Measurements from ENCODE around the gene MYCN.
"Not testable (repeated sequence)": the region's sequence is repeated elsewhere in the genome, so short reads cannot be mapped to it uniquely, and the experiment has no call there.

The MYCN gene

DNA sequence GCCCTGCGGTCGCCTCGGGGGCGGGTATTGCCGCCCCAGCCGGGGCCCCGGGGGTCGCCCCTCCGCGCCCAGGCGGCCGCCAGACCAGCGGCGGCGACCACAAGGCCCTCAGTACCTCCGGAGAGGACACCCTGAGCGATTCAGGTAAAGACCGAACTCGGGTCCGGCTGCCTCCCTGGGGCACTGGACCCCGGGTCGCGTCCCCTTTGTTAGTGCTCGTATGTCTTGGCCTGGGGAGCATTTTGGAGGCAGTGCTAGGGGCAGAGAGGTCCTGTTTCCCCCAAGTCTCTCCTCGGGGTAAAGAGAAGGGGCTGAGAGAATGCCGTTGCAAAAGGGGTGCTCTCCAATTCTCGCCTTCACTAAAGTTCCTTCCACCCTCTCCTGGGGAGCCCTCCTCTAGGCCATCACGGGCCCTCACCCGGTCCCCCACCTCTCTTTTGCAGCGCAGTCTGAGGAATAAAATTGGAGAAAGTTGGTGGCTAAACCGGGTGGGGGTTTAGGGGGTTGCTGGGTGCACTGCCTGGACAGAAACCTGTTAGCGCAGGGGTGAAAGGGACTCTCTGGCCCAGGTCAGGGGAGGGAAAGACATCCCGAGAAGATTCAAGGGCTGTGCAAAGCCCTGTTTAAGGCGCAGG is 2.5 kb downstream of the MYCN start:
- no peaks in the 10 kb centered on the region for H3K36me3 Mint-ChIP-seq
- H3K4me3 Mint-ChIP-seq, result peak overlapping the region; percentile 76
- no peaks in the 10 kb centered on the region for H3K9me3 Mint-ChIP-seq (ENCODE audit: low read depth)
- H3K4me1 Mint-ChIP-seq (ENCODE audit: low read depth), result peaks cover 37% of the 10 kb centered on the region
- H3K27ac Mint-ChIP-seq, result no peak overlapping the region
- peaks cover 16% of the 10 kb centered on the region for H3K27me3 Mint-ChIP-seq

DNA sequence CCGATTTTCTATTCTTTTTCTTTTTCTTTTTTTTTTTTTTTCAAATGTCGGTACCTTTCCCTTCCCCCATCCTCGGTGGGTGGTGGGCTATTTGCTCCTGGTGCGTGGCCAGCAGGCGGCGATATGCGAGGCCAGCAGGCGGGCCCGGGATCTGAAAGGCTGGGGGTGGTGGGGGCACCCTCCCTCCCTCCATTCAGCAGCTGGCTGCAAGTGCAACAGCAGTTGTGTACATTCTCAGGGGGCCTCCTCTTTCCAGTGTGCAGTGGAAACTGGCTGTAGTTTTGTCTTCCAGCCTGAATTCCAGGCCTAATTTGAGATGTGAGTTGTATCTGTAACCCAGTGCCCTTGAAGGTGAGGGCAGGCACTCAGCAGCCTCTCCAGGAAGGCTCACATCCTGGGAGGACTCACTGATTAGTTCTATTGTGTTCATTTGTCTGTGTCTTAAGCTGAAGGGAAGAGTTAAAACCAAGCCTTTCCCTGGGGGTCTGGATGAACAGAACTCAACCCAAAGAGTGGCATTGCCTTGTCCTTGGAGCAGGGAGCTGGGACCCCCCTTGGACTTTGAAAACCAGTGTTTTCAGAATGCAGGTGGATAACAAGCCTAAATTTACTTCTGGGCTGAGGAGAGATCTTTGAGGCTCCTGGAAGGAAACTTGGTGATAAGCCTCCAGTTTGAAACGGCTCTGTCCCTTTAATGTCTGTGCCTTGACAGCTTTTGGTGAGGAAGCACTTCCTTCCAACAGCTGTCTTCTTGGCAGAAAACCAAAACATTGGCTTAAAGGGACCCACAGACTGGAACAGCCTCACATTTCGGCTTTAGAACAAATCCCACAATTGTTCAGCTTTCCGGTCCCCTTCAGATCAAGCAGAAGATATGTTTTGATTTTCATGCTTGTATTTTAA is 3.3 kb downstream of the MYCN start:
- no peaks in the 10 kb centered on the region for H3K9me3 Mint-ChIP-seq (ENCODE audit: low read depth)
- peaks cover 36% of the 10 kb centered on the region for H3K4me1 Mint-ChIP-seq (ENCODE audit: low read depth)
- peak overlapping the region; percentile 76 for H3K4me3 Mint-ChIP-seq
- no peak overlapping the region for H3K27ac Mint-ChIP-seq
- no peaks in the 10 kb centered on the region for H3K36me3 Mint-ChIP-seq
- H3K27me3 Mint-ChIP-seq, result peaks cover 9% of the 10 kb centered on the region

DNA sequence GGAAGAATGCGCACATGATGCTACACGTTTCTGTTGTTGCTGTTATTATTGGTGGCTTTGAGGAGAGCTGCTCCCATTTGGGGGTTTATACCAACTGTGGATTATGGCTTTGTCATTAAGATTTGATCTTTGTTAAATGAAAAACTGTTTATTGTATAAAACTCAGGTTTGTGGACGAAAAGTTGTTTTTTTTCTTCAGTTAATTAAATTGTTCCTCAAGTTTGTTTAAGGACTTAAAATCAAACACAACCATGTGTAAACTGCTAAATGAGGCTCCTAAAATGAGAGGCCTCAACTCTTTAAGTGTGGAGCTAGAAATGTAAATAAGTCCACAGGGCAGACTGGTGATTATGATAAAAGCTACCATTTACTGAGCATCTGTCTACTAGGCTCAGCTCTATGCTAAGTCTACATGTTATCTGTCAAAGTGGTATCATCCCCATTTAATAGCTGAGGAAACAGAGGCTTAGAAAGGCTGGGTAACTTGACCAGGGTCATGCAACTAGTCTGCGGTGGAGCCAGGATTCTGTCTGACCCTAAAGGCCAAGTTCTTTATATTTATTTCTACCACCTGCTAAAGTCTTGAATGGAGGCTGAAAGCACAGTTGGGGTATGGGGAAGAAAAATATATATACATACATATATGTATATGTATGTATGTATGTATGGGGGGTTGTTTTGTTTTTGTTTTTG is 4.1 kb downstream of the MYCN start:
- H3K4me3 Mint-ChIP-seq, result peak overlapping the region; percentile 13
- no peaks in the 10 kb centered on the region for H3K9me3 Mint-ChIP-seq (ENCODE audit: low read depth)
- no peak overlapping the region for H3K27ac Mint-ChIP-seq
- no peaks in the 10 kb centered on the region for H3K36me3 Mint-ChIP-seq
- H3K27me3 Mint-ChIP-seq, result peaks cover 4% of the 10 kb centered on the region
- H3K4me1 Mint-ChIP-seq (ENCODE audit: low read depth), result peaks cover 30% of the 10 kb centered on the region

DNA sequence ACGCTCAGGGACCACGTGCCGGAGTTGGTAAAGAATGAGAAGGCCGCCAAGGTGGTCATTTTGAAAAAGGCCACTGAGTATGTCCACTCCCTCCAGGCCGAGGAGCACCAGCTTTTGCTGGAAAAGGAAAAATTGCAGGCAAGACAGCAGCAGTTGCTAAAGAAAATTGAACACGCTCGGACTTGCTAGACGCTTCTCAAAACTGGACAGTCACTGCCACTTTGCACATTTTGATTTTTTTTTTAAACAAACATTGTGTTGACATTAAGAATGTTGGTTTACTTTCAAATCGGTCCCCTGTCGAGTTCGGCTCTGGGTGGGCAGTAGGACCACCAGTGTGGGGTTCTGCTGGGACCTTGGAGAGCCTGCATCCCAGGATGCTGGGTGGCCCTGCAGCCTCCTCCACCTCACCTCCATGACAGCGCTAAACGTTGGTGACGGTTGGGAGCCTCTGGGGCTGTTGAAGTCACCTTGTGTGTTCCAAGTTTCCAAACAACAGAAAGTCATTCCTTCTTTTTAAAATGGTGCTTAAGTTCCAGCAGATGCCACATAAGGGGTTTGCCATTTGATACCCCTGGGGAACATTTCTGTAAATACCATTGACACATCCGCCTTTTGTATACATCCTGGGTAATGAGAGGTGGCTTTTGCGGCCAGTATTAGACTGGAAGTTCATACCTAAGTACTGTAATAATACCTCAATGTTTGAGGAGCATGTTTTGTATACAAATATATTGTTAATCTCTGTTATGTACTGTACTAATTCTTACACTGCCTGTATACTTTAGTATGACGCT is 5.8 kb downstream of the MYCN start:
- H3K9me3 Mint-ChIP-seq (ENCODE audit: low read depth), result no peaks in the 10 kb centered on the region
- no peak overlapping the region for H3K4me3 Mint-ChIP-seq
- no peak overlapping the region for H3K27ac Mint-ChIP-seq
- no peaks in the 10 kb centered on the region for H3K36me3 Mint-ChIP-seq
- peaks cover 4% of the 10 kb centered on the region for H3K27me3 Mint-ChIP-seq
- H3K4me1 Mint-ChIP-seq (ENCODE audit: low read depth), result peaks cover 21% of the 10 kb centered on the region

DNA sequence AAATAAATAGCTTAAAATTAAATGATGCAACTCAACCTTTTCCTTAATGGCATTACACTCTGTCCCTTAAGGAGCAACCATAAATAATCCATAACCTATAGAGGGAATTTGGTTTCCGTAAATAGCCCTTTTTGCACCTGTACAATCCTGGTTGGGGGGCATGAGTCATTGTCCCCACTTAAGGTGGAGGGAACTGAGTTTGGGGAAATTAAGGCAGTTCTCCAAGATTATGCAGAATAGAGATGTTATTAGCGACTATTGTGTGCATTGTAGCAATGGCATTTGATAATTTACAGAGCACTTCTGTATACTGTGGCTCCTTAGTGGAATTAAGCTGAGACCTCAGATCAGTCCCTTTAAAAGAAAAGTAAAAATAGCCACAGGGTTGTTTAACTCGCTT is 6.6 kb downstream of the MYCN start:
- Mint-ChIP-seq H3K9me3 (ENCODE audit: low read depth) (no peaks in the 10 kb centered on the region), H3K27ac (no peak overlapping the region), H3K4me3 (no peak overlapping the region), H3K36me3 (no peaks in the 10 kb centered on the region), H3K27me3 (peaks cover 4% of the 10 kb centered on the region), H3K4me1 (ENCODE audit: low read depth) (peaks cover 16% of the 10 kb centered on the region)

DNA sequence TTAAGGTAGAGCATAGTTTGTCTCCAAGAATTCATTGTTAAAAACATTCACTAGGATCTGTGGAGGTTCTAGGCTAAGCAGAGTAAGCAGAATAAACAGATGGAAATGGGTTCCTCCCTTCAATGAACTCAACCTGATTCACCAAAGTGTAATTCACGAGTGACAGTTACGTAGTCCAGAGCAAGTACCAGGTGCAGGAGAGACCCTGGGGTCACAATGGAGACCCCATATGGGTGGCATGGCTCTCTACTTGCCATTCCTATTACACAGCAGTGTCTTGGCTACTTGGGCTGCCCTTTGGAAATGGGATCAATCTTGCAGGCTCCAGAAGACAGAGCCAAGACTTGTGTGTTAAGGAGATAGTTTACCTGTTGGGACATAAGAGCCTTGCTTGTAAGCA is 7.1 kb downstream of the MYCN start:
- H3K4me1 Mint-ChIP-seq (ENCODE audit: low read depth), result peaks cover 16% of the 10 kb centered on the region
- no peak overlapping the region for H3K27ac Mint-ChIP-seq
- no peaks in the 10 kb centered on the region for H3K9me3 Mint-ChIP-seq (ENCODE audit: low read depth)
- no peak overlapping the region for H3K4me3 Mint-ChIP-seq
- H3K27me3 Mint-ChIP-seq, result peaks cover 4% of the 10 kb centered on the region
- no peaks in the 10 kb centered on the region for H3K36me3 Mint-ChIP-seq

- Mint-ChIP-seq H3K9me3 (ENCODE audit: low read depth) (no peaks in the 10 kb centered on the region), H3K36me3 (no peaks in the 10 kb centered on the region), H3K27me3 (peaks cover 4% of the 10 kb centered on the region), H3K27ac (no peak overlapping the region), H3K4me1 (ENCODE audit: low read depth) (peaks cover 6% of the 10 kb centered on the region), H3K4me3 (no peak overlapping the region)
Observed at GRCh38 chr2:15948704-15948957, 8.3 kb downstream of the MYCN start.

DNA sequence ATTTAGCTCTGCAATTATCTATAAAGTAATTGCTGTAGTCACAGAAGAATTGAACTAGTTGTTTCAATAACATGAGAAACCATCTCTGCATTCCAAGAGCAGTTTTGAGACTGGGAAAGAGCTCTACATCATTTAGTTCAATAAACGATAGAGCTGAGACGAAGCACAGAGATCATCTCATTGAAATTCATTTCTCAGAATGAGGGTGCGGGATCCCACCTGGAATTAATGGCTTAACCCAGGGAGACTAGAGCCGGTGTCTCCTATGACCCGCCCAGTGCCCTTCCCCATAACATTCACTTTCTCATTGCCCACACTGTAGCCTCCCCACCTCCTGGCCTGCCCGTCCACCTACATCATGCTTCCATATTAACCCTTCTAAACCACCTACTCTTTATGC is 8.8 kb downstream of the MYCN start:
- no peak overlapping the region for H3K27ac Mint-ChIP-seq
- peaks cover 1% of the 10 kb centered on the region for H3K4me1 Mint-ChIP-seq (ENCODE audit: low read depth)
- no peaks in the 10 kb centered on the region for H3K36me3 Mint-ChIP-seq
- no peak overlapping the region for H3K4me3 Mint-ChIP-seq
- peaks cover 4% of the 10 kb centered on the region for H3K27me3 Mint-ChIP-seq
- H3K9me3 Mint-ChIP-seq (ENCODE audit: low read depth), result no peaks in the 10 kb centered on the region

DNA sequence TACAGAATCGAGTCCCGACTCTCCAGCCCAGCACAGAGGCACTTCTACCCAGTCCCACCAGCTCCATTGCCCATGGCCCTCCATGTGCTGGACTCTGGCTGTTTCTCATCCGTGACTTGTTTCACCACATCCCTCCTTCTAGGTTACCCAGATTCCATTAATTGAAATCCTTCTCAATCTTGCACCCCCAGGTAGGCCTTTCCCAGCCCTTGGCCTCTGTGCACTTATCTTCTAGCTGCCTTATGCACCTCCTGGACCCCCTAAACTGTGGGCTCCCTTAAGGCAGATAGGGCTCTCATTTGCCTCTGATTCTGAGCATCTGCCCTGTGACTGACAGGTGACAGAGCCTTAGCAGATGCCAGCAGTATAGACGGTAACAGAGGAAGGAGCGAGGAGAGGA is 9.2 kb downstream of the MYCN start:
- H3K9me3 Mint-ChIP-seq (ENCODE audit: low read depth), result no peaks in the 10 kb centered on the region
- peaks cover 4% of the 10 kb centered on the region for H3K27me3 Mint-ChIP-seq

GRCh38 chr2:15950088-15950952 is 10.0 kb downstream of the MYCN start:
- H3K36me3 Mint-ChIP-seq, result no peaks in the 10 kb centered on the region
- no peaks in the 10 kb centered on the region for H3K9me3 Mint-ChIP-seq (ENCODE audit: low read depth)
- H3K4me3 Mint-ChIP-seq, result no peak overlapping the region
- H3K27ac Mint-ChIP-seq, result no peak overlapping the region
- H3K4me1 Mint-ChIP-seq (ENCODE audit: low read depth), result no peaks in the 10 kb centered on the region
- peaks cover 2% of the 10 kb centered on the region for H3K27me3 Mint-ChIP-seq

More for the DNA sequence above, 9.2 kb downstream of the MYCN start:
- H3K4me1 Mint-ChIP-seq (ENCODE audit: low read depth), result no peaks in the 10 kb centered on the region
- no peak overlapping the region for H3K4me3 Mint-ChIP-seq
- no peak overlapping the region for H3K27ac Mint-ChIP-seq
- no peaks in the 10 kb centered on the region for H3K36me3 Mint-ChIP-seq

DNA sequence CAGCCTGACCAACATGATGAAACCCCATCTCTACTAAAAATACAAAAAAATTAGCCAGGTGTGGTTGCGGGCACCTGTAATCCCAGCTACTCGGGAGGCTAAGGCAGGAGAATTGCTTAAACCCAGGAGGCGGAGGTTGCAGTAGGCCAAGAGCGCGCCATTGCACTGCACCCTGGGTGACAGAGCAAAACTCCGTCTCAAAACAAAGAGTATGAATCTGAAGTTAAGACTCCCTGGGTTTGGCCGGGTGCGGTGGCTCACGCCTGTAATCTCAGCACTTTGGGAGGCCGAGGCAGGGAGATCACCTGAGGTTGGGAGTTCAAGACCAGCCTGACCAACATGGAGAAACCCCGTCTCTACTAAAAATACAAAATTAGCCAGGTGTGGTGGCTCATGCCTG is 11.6 kb downstream of the MYCN start:
- not testable (repeated sequence) for H3K27me3 Mint-ChIP-seq; H3K36me3 Mint-ChIP-seq; H3K4me1 Mint-ChIP-seq (ENCODE audit: low read depth); H3K4me3 Mint-ChIP-seq; H3K9me3 Mint-ChIP-seq (ENCODE audit: low read depth); H3K27ac Mint-ChIP-seq

GRCh38 chr2:15952451-15953146 is 12.2 kb downstream of the MYCN start:
- H3K27ac Mint-ChIP-seq, result no peak overlapping the region
- H3K27me3 Mint-ChIP-seq, result no peaks in the 10 kb centered on the region
- no peaks in the 10 kb centered on the region for H3K36me3 Mint-ChIP-seq
- no peaks in the 10 kb centered on the region for H3K9me3 Mint-ChIP-seq (ENCODE audit: low read depth)
- H3K4me3 Mint-ChIP-seq, result no peak overlapping the region
- no peaks in the 10 kb centered on the region for H3K4me1 Mint-ChIP-seq (ENCODE audit: low read depth)

GRCh38 chr2:15953147-15953630 is 12.8 kb downstream of the MYCN start:
- H3K27me3 Mint-ChIP-seq, result no peaks in the 10 kb centered on the region
- H3K9me3 Mint-ChIP-seq (ENCODE audit: low read depth), result no peaks in the 10 kb centered on the region
- no peaks in the 10 kb centered on the region for H3K4me1 Mint-ChIP-seq (ENCODE audit: low read depth)
- H3K4me3 Mint-ChIP-seq, result no peak overlapping the region
- no peak overlapping the region for H3K27ac Mint-ChIP-seq
- no peaks in the 10 kb centered on the region for H3K36me3 Mint-ChIP-seq
